ENCODE measurements around the gene ZNF787. TPM values are rescaled to one million over a fixed set of nuclear protein-coding genes. Genes with fewer than 3 reads are reported as not detected.
"Not testable (repeated sequence)": the region's sequence is repeated elsewhere in the genome, so short reads cannot be mapped to it uniquely, and the experiment has no call there.

The ZNF787 gene
- total and polyA plus RNA-seq, 4 donors: 2.9 to 23.6 (median 18.8) TPM

- Histone ChIP-seq H3K4me1 (ENCODE audit: control insufficient read depth in 4 of 4, insufficient read depth in 4 of 4, low read length in 3 of 4) (peaks cover 25 to 62% (median 52%) of the 10 kb centered on the region in 4 donors), H3K36me3 (ENCODE audit: control insufficient read depth in 4 of 4, insufficient read depth in 3 of 4, low read depth in 1 of 4, low read length in 3 of 4) (peaks cover 3 to 16% (median 10%) of the 10 kb centered on the region in 4 donors)
Measured at GRCh38 chr19:56105831-56106396, 15.2 kb downstream of the ZNF787 start.

GRCh38 chr19:56105090-56105701, 15.9 kb downstream of the ZNF787 start:
- Histone ChIP-seq H3K27me3 (ENCODE audit: control insufficient read depth in 4 of 4, insufficient read depth in 4 of 4, low read length in 3 of 4) (no peaks in the 10 kb centered on the region), H3K9me3 (ENCODE audit: control insufficient read depth in 4 of 4, low read length in 3 of 4) (no peaks in the 10 kb centered on the region), H3K4me3 (ENCODE audit: low read depth in 1 of 3, low read length in 3 of 3) (no peak overlapping the region), H3K4me1 (ENCODE audit: control insufficient read depth in 4 of 4, insufficient read depth in 4 of 4, low read length in 3 of 4) (peaks cover 19 to 54% (median 45%) of the 10 kb centered on the region in 4 donors), H3K27ac (ENCODE audit: low read depth in 1 of 2, low read length in 2 of 2) (peak overlapping the region; percentile 43 to 76), H3K9ac (ENCODE audit: low read depth in 1 of 2, low read length in 2 of 2) (peak overlapping the region in 1 of 2 donors; percentile 19), H3K36me3 (ENCODE audit: control insufficient read depth in 4 of 4, insufficient read depth in 3 of 4, low read depth in 1 of 4, low read length in 3 of 4) (peaks cover 3 to 23% (median 11%) of the 10 kb centered on the region in 4 donors)
- TF ChIP-seq RAD21 (IDR thresholded peaks at IDR 0.05) (peak; percentile 83 to 89), FOXA2 (IDR thresholded peaks at IDR 0.05) (peak; percentile 31), SP1 (IDR thresholded peaks at IDR 0.05) (peak; percentile 35), NR2F2 (IDR thresholded peaks at IDR 0.05) (peak; percentile 19), CTCF (IDR thresholded peaks at IDR 0.05; ENCODE audit: low read depth, low read length, missing input control) (peak; percentile 76), HNF4A (conservative IDR thresholded peaks at IDR 0.05) (peak; percentile 49 to 61), MAX (IDR thresholded peaks at IDR 0.05) (no peak), JUND (IDR thresholded peaks at IDR 0.05) (no peak), GABPA (IDR thresholded peaks at IDR 0.05 in 1 of 2, conservative IDR thresholded peaks at IDR 0.05 in 1 of 2) (peak in 1 of 2 donors; percentile 61), REST (IDR thresholded peaks at IDR 0.05) (peak; percentile 47), RXRA (IDR thresholded peaks at IDR 0.05) (peak; percentile 70 to 74), ATF3 (IDR thresholded peaks at IDR 0.05) (no peak)
- WGBS: 18% methylated on average over 22 of the region's 22 CpGs
- DNase-seq (ENCODE audit: low spot score): peak; percentile 79

More at GRCh38 chr19:56105831-56106396, 15.2 kb downstream of the ZNF787 start:
- 87% methylated on average over 61 of the region's 61 CpGs for WGBS
- not testable (repeated sequence) for H3K27me3 ChIP-seq (ENCODE audit: control insufficient read depth in 4 of 4, insufficient read depth in 4 of 4, low read length in 3 of 4); H3K9me3 ChIP-seq (ENCODE audit: control insufficient read depth in 4 of 4, low read length in 3 of 4); H3K4me3 ChIP-seq (ENCODE audit: low read depth in 1 of 3, low read length in 3 of 3); DNase-seq (ENCODE audit: low spot score); H3K9ac ChIP-seq (ENCODE audit: low read depth in 1 of 2, low read length in 2 of 2)
- peak overlapping the region; percentile 43 to 76 for H3K27ac ChIP-seq (ENCODE audit: low read depth in 1 of 2, low read length in 2 of 2)

All from liver (tissue), 9 donors.